ENCODE measurements around the gene NUS1.

- TF ChIP-seq CTCF (IDR thresholded peaks at IDR 0.05), result no peak
- no peak for TF ChIP-seq POLR2A (IDR thresholded peaks at IDR 0.05)
These were observed 1.4 kb downstream of the NUS1 start for GRCh38 chr6:117676577-117677218.
